WI38 (cell line): ENCODE results near the gene DPP10.

Experiments used
- H3K4me3 ChIP-seq: 2 replicates; pipeline ENCODE4 v1.5.1; 2011; ENCODE audit warnings: low read depth, mild to moderate bottlenecking, control low read depth, low read length
- CTCF ChIP-seq: IDR thresholded peaks from 2 replicates; pipeline ENCODE4 v1.5.1; 2012; ENCODE audit warnings: low read depth, mild to moderate bottlenecking, control low read depth, low read length

Gene DPP10

DNA sequence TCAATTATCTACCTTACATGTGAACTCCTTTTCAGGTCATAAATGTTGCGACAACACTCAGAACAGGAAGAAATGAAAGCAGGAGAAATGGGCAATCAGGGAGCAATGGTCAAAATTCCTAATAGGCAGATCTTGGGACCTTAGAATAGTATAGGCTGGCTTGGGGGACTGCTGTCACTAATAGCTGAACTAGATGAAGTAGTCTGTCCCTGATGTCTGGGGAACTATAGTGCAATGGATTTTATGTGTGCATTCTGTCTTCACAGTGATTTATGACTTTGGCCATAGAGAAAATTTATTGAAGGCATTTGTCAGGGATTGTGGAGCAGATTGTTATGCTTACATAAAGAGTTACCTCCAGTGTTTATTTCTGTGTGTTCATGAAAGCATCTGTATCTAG is 6.1 kb upstream of the DPP10 start:
- TF ChIP-seq CTCF: no peak
- no peak overlapping the region for H3K4me3 ChIP-seq

DNA sequence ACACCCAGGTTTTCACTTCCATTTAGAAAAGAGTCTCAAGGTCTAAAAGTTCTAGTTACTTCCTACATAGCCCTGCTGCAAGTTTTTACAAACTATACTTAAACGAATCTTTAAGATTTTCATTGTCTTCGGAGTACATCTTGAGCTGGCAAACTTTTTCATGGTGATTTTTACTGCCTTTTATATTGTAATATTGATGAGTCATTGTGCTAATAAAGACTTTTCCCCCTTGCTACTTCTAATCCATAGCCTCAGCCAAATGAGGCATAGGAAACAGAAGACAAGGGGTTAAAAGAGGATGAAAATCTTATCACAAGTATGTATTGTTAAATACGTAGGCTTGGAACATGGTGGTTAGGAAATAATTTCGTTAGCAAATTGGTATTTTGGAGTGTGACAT is 4.1 kb downstream of the DPP10 start:
- H3K4me3 ChIP-seq: no peak overlapping the region
- no peak for TF ChIP-seq CTCF

- TF ChIP-seq CTCF: no peak
- no peak overlapping the region for H3K4me3 ChIP-seq
These were observed 8.2 kb downstream of the DPP10 start for GRCh38 chr2:114450639-114451038.

GRCh38 chr2:114456566-114456965 is 14.1 kb downstream of the DPP10 start:
- H3K4me3 ChIP-seq: no peak overlapping the region
- TF ChIP-seq CTCF: no peak

DNA sequence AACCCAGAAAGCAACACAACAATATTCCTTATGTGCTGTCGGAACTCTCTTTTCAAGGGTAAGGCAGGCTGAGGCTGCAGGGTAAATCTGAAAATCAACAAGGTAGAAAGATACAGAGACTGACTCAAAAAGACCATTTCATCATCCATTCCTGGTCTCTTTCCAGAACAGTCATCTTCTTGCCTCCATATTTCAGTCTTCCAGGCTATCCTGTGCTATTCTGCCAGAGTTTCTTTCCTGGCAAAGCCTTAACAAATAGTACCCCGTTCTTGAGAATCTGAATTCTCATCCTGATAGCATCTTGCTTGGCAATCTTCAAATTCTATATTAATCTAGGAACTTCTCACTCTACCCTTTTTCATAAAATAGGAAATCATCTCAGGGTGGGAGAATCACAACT is 15.5 kb downstream of the DPP10 start:
- no peak overlapping the region for H3K4me3 ChIP-seq

DNA sequence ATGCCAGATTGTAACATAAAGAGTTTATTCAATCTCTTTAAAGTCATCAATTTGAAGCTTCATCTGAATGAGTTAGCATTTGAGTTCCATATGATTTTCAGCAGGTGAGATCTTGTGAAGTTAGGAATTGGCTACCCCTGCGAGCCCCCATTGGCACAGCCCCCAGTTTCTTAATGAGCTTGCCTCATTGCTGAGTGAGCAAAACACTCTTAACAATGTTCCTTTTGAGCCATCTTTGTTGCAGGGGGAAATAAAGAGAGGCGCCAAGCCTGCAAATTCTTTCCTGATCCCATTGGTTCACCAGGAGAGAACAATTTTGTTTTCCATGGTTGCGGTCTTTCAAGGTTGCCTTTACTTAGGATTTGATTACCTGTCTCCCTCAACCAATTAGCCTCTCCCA is 18.7 kb downstream of the DPP10 start:
- no peak for TF ChIP-seq CTCF
- H3K4me3 ChIP-seq: no peak overlapping the region

More for the DNA sequence above, 15.5 kb downstream of the DPP10 start:
- no peak for TF ChIP-seq CTCF

GRCh38 chr2:114464961-114465706 is 22.7 kb downstream of the DPP10 start:
- no peak overlapping the region for H3K4me3 ChIP-seq
- no peak for TF ChIP-seq CTCF
